Adrenal gland (tissue), 5 donors: ENCODE data around the gene RGPD8.
"Not testable (repeated sequence)": the region's sequence is repeated elsewhere in the genome, so short reads cannot be mapped to it uniquely, and the experiment has no call there.

ENCODE experiments used
- POLR2A ChIP-seq, 2 donors: fragments of 450-650 bp; IDR thresholded peaks; one replicate each; pipeline ENCODE4 v1.6.1; 2017; ENCODE audit warnings: antibody characterized with exemption in 2 of 2, mild to moderate bottlenecking in 2 of 2, moderate library complexity in 1 of 2
- TF ChIP-seq, protein P1 (sequence below), 6 experiments: fragments of 450-650 bp in 4 of 6; fragments of 200-600 bp in 2 of 6; sonication (generic) in 1 of 6; IDR thresholded peaks; 1 replicate in 5 of 6; 2 replicates in 1 of 6; pipeline versions ENCODE4 v1.5.1 to v1.8.0; 2016 to 2021; ENCODE audit warnings: antibody characterized with exemption in 6 of 6, mild to moderate bottlenecking in 2 of 6, moderate library complexity in 1 of 6
- donor health status: DM: no; HTN: no; CAD: no.

- TF ChIP-seq, protein P1, sequence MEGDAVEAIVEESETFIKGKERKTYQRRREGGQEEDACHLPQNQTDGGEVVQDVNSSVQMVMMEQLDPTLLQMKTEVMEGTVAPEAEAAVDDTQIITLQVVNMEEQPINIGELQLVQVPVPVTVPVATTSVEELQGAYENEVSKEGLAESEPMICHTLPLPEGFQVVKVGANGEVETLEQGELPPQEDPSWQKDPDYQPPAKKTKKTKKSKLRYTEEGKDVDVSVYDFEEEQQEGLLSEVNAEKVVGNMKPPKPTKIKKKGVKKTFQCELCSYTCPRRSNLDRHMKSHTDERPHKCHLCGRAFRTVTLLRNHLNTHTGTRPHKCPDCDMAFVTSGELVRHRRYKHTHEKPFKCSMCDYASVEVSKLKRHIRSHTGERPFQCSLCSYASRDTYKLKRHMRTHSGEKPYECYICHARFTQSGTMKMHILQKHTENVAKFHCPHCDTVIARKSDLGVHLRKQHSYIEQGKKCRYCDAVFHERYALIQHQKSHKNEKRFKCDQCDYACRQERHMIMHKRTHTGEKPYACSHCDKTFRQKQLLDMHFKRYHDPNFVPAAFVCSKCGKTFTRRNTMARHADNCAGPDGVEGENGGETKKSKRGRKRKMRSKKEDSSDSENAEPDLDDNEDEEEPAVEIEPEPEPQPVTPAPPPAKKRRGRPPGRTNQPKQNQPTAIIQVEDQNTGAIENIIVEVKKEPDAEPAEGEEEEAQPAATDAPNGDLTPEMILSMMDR (IDR thresholded peaks at IDR 0.05) = not testable (repeated sequence)
- not testable (repeated sequence) for TF ChIP-seq POLR2A (IDR thresholded peaks at IDR 0.05)
Observed at GRCh38 chr2:112432735-112433479, 538 bp downstream of the RGPD8 start.
